NK-92 (cell line): ENCODE results near the gene A4GALT.

Source experiments
- DNase-seq: peaks from one replicate; lab custom pipeline; 2025; ENCODE audit not compliant: unreplicated experiment; lab: John Stamatoyannopoulos, UW

A4GALT gene

DNA sequence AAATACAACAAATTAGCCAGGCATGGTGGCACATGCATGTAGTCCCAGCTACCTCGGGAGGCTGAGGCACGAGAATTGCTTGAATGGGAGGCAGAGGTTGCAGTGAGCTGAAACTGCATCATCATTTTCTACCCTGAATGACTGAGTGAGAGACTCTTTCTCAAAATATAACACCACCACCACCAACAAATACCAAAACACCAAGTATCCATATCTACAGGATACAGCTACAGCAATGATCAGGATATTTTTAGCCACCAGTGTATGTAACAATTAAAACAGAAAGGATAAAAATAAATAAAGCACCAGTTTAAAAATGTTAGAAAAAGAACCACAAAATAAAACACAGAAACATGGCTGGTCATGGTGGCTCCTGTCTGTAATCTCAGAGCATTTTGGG, 13.2 kb downstream of the A4GALT start:
- no peak for DNase-seq

DNA sequence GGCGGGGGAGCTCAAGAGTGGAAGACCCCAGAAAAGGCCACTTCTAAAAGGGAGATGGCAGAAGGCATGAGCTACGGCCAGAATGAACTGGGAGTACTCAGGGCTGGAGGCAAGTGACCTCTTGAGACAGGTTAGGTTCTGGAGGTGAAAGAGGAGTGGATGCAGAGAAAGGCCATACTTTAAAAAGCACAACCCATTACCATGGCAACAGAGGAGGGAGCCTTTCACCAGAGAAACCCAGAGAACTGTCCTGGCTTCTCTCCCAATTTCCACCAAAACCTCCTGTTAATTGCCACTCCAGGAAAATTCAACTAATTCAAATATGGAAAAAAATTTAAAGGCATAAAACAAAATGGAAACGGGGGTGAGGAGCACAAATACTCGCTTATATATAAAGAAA, 15.8 kb downstream of the A4GALT start:
- no peak for DNase-seq

GRCh38 chr22:42702675-42703074, 18.0 kb downstream of the A4GALT start:
- DNase-seq = no peak

- DNase-seq = no peak
These were observed 19.0 kb downstream of the A4GALT start for GRCh38 chr22:42701694-42702093.

DNA sequence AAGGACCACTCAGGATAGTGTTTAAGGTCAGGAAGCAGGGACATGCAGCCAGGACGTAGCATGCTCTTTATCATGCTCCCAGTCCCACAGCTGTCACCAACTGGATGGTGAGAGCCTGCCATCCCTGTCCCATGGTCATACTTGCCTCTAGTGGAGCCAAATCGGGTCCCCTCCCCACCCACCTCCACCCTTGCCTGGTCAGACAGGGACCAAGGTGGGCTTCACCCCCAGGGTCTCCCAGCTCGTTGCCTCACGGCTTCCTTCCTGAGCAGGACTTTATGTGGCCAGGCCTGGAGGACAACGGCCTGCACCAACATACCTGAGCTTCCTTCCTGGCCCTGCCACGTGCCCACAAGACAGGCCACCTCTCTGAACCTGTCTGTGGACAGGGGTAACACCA, 19.8 kb downstream of the A4GALT start:
- no peak for DNase-seq

DNA sequence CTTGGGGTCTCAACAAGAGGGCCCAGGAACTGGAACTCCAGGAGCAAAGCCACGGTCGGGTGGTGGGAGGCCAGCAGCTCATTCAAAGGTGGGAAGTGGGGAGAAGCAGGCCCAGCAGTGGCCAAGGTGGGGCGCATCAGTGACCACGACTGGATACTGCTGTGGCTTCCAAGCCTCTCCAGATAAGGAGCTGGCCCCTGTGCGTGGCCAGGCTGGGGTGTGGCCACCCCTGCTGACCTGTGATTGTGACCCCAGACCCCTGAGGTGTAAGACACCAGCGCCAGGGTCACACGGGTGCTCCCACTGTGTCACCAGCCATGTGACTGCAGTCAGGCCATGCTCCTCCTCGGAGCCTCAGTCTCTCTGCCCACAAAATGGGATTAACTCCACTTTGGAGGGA, 20.3 kb downstream of the A4GALT start:
- DNase-seq = no peak

- DNase-seq = no peak
These were observed 20.7 kb downstream of the A4GALT start for GRCh38 chr22:42699976-42700352.

DNA sequence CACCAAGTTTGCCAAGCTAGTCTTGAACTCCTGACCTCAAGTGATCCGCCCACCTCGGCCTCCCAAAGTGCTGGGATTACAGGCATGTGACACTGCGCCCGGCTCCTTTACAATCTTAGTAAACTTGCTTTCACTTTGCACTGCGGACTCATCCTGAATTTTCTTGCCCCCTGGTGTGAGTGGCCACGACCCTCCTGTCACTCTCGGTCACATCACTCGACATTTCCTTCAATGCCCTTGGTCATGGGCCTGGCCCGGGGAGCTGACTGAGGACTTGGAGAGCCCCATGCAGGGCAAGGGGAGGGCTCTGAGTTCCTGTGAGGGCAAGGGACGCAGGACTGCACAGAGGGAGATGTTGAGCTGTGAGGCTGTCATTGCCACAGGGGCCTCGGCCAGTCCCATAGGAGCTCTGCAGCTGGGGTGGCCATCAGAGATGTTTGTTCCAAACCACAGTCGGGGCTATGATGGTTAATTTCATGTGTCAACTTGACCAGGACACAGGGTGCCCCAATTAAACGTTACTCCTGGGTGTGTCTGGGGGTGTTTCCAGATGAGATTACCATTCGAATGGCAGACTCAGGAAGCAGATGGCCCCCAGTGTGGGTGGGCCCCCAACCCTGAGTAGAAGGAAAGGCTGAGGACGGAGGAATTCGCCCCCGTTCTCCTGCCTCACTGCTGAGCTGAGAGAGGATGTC, 21.2 kb downstream of the A4GALT start:
- no peak for DNase-seq

DNA sequence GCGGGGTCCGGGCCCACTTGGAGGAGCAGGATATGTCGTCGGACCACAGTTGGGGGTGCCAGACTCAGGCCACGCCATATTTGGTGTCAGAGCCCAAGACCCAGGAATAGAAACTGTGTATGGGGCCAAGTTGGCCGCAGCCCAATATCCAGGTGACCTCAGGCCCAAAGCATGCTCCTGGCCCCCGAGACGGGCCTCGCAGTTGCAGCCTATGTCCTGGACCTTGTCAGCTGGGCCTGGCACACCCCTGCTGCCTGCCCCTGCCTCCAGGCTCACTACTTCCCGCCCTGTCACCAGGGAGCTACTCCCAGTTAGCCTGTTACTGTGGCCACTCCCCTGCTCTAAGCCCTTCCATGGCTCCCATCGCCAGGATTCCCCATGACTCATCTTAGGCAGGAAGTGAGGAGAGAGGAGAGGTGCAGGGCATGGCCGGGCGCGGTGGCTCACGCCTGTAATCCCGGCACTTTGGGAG, 23.1 kb downstream of the A4GALT start:
- no peak for DNase-seq

GRCh38 chr22:42696331-42696967, 24.2 kb downstream of the A4GALT start:
- DNase-seq = no peak

GRCh38 chr22:42695294-42695693, 25.4 kb downstream of the A4GALT start:
- no peak for DNase-seq

DNA sequence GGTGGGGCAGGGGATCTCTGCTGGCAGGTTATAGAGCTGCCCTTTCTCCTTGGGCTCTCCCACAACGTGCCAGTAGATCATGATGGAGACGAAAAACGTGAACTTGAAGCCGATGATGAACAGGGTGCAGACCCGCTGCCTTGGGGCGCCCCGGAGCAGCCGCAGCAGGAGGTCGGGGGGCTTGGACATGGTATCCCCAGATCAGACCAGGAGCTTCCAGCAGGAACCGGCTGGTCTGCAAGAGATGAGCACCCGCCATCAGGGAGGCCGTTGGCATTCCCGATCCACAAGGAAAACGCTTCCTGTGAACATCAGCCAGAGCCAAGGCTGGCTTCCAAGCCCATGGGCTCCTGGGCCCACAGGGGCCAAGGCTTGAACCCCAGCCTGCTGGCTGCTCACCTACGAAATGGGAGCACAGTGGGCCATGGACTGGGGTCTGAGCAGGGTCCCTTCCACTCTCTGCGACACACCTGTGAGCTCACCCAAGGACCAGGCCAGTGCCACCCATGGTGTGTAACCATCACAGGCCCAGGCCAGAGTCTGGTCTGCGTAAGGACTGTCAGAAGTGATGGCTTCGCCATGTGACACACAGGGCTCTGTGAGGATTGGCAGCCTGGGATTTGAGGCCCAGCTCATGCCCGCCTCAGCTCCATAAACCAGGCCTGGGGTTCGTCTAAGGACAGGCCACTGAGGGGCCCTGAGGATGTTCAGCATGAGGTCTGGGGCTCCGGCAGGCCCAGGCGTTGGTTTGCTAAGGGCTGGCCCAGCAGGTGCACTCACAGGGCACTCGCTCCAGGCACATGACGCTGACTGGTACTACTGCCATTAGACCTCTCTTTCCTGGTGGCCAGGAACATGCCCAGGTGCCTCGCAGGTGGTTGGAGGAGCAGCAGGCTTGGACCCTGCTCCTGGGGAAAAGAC, 26.6 kb downstream of the A4GALT start:
- no peak for DNase-seq

GRCh38 chr22:42693055-42693762, 27.5 kb downstream of the A4GALT start:
- no peak for DNase-seq

DNA sequence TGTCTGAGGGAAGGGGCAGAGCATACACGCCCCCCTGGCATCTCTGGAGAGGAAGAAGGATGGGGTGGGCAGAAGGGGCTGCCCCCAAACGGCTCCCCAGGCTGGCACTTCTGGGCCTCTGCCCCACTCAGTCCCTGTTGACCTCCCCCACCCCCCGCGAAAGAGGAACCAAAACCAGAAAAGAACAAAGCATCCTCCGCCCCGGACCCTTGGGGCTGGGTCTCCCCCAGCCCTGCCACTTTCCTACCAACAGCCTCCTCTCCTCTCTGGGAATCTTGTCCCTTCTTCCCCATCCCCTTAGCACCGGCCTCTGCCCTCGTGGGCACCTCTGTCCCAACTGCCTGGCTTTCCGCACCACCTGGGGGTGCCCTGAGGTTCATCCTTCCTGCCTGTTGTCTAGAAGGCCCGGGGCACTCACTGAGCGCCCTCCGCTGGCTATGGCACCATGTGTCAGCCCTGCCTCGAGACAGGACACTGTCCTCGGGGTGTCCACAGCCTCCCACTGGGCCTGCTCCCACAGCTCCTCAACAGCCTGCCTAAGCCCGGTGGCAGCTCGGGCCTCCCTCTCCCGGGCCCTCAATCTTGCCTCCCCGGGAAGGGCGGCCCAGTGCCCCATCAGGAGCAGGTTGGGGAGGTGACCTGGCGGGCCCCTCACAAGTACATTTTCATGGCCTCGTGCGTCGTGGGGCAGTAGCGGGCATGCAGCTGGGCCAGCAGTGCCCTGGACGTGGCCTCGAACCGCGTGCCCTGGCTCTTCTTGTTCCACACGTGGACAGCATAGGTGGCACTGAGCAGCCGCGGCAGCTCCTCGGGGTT, 28.2 kb downstream of the A4GALT start:
- DNase-seq = no peak

DNA sequence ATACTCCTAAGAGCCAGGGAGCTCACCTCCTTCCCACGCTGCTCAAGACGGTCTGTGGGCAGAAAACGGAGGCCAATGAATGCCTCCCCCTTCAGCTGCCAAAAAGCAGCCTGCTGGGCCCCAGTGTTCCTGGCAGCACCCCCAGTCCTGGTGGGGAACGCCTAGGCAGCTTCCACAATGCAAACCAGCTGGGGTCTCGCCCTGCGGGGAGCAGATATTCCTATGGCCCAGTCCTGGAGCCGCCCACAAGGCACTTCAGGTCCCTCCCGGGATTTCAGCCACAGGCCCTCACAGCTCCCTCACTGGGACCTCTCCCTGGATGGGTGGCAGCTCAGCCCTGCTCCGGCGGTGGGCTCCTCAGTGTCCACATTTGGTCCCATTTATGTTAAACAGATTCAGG, 29.2 kb downstream of the A4GALT start:
- no peak for DNase-seq

DNA sequence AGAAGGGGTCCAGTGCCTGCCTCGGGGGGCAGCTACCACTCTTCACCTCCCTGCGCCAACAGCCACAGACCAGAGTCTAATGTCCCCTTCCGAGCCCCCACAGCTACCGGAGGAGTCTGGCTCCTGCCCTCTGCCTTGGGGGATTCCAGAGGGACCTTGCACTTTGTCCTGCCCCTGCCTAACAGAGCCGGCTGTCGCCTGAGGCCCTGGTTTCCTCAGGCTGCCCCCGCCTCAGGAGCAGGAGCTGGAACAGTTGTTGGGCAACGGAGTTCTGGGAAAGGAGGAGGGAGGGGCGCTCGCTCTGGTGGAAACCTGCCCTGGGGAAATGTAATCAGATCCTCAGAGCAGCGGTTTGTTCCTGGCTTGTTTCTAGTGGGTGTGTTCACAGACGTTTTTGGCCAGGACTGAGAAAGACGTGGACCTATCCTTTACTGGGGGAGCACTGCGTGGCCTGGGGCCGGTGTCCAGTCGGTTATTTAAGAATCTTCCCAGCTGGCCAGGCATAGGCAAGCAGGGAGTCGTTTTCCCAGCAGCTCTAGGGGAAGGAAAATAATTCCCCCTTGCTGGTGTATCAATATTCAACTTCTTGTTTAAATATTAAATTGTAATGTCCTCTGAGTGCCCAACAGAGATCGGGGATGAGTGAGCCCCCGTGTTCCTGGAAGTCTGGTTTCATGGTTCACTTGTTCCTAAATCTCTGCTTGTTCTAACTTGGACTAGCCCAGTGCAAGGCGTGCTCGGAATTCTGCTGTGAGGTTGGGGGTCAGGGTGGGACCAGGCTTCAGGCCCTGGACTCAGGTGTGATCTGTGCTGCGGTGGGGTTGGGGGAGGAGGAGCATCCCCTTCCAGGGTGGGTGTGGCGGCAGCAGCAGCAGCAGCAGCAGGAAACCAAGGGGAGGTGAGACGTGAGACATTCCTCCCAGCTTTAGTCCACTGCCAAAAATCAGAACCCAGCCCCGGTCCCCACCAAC, 32.1 kb downstream of the A4GALT start:
- DNase-seq = no peak

DNA sequence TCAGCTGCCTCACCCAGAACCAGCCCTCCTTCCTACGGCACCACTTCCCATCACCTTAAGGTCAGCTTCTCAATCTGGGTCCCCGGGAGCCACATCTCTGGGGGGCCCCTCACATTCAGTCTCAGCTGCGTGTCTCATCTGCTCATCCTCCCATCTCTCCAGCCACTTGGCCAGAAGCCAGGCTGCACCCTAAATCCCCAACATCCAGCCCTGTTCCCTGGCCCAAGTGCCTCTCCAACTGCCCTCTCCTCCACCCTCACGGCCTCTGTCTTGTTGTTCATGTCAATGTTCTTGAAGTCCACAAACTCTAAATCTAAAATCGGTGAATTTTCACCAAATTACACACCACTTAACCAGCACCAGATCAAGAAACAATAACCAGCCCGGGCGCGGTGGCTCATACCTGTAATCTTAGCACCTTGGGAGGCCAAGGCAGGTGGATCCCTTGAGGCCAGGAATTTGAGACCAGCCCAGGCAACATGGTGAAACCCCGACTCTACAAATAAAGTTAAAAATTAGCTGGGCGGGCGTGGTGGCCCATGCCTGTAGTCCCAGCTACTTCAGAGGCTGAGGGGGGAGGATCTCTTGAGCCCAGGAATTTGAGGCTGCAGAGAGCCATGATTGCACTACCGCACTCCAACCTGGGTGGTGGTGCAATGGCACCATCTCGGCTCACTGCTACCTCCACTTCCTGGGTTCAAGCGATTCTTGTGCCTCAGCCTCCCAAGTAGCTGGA, 33.7 kb downstream of the A4GALT start:
- DNase-seq = no peak

GRCh38 chr22:42685941-42686653, 34.6 kb downstream of the A4GALT start:
- DNase-seq = no peak
